ENCODE results near the gene PCSK5.

Gene PCSK5

DNA sequence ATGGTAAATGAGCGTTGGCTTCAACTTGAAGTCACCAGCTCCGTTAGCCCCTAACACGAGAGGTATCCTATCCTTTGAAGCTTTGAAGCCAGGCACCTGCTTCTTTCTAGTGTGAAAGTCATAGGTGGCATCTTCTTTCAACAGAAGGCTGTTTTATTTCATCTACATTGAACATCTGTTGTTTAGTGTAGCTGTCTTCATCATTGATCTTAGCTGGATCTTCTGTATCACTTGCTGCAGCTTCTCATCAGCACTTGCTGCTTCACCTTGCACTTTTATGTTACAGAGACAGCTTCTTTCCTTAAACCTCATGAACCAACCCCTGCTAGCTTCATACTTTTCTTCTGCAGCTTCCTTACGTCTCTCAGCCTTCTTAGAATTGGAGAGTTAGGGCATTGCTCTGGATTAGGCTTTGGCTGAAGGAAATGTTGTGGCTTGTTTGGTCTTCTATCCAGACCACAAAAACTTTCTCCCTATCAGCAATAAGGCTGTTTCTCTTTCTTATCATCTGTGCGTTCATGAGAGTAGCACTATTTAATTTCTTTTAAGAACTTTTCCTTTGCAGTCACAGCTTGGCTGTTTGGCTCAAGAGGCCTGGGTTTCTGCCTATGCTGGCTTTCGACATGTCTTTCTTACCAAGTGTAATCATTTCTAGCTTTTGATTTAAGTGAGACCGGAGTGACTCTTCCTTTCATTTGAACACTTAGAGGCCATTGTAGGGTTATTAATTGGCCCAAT, 47.2 kb downstream of the PCSK5 start:
- DNase-seq (ENCODE audit: low spot score): no peak
- TF ChIP-seq, protein P1, sequence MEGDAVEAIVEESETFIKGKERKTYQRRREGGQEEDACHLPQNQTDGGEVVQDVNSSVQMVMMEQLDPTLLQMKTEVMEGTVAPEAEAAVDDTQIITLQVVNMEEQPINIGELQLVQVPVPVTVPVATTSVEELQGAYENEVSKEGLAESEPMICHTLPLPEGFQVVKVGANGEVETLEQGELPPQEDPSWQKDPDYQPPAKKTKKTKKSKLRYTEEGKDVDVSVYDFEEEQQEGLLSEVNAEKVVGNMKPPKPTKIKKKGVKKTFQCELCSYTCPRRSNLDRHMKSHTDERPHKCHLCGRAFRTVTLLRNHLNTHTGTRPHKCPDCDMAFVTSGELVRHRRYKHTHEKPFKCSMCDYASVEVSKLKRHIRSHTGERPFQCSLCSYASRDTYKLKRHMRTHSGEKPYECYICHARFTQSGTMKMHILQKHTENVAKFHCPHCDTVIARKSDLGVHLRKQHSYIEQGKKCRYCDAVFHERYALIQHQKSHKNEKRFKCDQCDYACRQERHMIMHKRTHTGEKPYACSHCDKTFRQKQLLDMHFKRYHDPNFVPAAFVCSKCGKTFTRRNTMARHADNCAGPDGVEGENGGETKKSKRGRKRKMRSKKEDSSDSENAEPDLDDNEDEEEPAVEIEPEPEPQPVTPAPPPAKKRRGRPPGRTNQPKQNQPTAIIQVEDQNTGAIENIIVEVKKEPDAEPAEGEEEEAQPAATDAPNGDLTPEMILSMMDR (IDR thresholded peaks at IDR 0.05; ENCODE audit: extremely low read depth, missing control alignments): no peak

DNA sequence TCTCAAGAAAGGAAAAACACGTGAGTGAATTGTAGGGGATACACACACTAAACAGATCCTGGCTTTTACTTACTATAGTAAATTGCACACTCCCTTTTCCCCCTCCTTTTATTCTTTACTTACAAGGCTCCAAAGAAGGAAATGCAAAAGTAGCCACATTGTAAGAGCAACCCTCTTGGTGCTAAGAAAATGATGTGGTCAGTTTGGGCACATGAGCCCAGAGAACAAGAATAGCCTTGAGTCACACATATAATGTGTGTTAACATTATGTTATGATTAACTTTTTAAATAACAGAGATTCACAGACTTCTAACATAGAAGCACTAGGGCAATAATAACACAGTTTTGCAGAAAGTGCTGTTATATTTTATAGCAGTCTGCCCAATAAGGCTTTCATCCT, 48.5 kb downstream of the PCSK5 start:
- DNase-seq (ENCODE audit: low spot score): no peak
- TF ChIP-seq, protein P1 (IDR thresholded peaks at IDR 0.05; ENCODE audit: extremely low read depth, missing control alignments): no peak

DNA sequence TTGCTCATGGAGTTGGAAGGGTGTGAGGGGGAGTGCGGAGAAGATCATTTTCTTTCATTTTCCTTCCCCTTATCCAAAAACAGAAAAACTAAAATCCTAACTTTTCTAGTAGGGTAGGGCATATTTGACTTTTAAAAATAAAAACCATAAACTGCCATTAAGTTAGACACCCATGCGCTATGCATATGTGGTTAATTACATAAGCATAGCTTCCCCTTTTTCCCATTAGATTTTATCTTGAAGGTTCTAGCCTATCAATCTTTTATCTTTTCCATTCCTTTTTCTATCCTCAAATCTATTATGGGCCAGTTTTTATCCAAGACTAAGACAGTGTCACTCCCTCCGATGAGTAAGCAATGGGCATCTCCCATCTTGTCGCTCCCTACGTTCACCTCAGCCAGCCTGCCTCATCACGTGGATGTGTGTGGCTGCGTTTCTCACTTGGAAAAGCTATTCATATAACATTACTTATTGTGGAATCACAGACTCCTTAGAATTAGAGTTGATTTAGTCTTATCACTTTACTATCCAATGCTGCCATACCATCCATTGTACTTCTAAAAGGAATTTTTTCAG, 49.2 kb downstream of the PCSK5 start:
- TF ChIP-seq, protein P1 (IDR thresholded peaks at IDR 0.05; ENCODE audit: extremely low read depth, missing control alignments): no peak
- no peak for DNase-seq (ENCODE audit: low spot score)

DNA sequence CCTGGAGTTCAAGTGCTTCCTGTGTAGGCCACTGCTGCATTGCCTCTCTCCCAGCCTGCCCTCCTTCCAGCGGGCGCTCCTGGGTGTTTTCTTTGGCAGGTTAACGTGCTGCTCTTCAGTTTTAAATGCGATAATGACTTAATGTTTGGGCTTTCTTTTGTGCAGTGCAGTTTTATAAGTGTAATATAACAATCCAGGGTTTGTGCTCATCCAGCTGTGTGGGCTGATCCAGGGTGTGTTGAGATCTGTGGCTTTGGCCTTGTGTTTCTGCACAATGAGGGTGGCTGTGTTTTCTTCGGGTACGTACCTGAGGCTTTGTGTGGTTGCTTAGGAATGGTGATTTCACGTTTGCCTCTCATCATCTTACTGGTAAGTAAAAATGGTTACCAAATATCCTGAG, 50.6 kb downstream of the PCSK5 start:
- TF ChIP-seq, protein P1 (IDR thresholded peaks at IDR 0.05; ENCODE audit: extremely low read depth, missing control alignments): no peak
- DNase-seq (ENCODE audit: low spot score): no peak

DNA sequence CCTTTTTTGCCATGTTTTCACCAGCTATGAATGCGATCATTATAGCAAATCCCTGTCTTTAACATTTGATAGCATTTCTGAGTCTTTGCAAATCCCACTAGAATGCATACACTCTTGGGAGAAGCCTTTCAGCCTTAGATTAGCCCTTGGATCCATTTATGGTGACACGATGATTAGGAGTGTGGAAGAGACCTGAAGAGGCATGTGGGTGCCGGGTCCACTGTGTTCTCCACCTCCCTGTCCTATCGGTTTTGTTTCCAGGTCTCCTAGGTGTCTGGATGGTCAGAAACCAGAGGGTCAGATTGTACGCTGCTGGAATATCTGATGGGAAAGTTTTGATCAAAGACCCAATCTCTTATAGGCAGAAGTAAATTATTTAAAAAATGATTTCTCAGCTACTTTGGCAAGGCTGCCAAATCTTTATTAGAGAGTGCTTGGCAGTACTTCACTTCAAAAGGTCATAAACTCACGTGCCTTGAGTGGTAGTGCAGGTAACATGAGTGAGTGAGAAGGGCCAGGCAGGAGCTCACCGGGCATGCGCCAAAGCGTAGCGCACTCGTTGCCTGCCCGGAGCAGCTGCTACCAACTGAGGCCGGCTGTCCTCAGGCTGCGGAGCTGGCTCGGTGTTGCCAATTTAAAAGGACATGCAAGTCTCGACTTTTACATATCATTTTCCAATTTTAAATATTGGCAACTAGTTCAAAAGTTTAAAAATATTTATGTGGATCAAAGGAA, 51.3 kb downstream of the PCSK5 start:
- DNase-seq (ENCODE audit: low spot score): no peak
- TF ChIP-seq, protein P1 (IDR thresholded peaks at IDR 0.05; ENCODE audit: extremely low read depth, missing control alignments): no peak

DNA sequence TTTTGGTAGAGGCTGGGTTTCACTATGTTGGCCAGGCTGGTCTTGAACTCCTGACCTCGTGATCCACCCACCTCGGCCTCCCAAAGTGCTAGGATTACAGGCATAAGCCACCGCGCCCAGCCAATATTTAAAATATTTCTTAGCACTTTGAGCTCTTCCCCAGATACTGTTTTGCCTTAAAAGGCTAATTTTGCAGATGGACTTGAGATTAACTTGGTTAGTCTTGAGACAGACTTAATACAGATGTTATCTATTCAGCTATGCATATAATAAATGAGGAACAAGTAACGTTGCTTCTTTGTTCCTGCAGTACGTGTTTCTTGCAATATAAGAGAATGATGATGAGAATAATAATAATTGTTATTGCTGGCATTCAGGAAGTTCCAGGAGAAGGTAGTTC, 56.3 kb downstream of the PCSK5 start:
- DNase-seq (ENCODE audit: low spot score): no peak
- TF ChIP-seq, protein P1 (IDR thresholded peaks at IDR 0.05; ENCODE audit: extremely low read depth, missing control alignments): no peak

DNA sequence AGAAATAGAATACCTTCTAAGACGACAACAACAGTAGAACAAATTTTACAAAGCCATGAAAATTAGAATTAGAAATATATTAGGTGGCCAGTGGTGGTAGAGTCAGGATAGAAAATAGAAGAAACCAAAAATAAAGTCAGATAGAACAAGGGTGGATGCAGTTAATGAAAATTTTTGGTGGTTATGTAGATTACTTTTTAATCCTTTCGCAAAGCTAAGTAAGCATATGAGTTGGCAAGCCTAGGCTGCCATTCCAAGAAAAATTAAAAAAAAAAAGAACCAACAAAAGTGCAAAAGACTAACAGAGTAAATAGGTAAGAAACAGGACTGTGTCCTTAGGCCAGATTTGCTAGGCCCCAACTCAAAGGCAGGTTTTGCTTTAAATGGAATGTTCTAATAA, 56.8 kb downstream of the PCSK5 start:
- DNase-seq (ENCODE audit: low spot score): no peak
- TF ChIP-seq, protein P1 (IDR thresholded peaks at IDR 0.05; ENCODE audit: extremely low read depth, missing control alignments): no peak

Measured in GM20000 (cell line).